HG03571 (cell line): Measurements from ENCODE around the gene PDGFB.

Source experiments
- ATAC-seq: cut with Tn5 transposase; IDR thresholded peaks from one replicate; pipeline ENCODE4 v1.9.1; 2021; ENCODE audit not compliant: unreplicated experiment

Gene PDGFB

GRCh38 chr22:39240831-39241793 lies 3.7 kb downstream of the PDGFB start:
- ATAC-seq: no peak

DNA sequence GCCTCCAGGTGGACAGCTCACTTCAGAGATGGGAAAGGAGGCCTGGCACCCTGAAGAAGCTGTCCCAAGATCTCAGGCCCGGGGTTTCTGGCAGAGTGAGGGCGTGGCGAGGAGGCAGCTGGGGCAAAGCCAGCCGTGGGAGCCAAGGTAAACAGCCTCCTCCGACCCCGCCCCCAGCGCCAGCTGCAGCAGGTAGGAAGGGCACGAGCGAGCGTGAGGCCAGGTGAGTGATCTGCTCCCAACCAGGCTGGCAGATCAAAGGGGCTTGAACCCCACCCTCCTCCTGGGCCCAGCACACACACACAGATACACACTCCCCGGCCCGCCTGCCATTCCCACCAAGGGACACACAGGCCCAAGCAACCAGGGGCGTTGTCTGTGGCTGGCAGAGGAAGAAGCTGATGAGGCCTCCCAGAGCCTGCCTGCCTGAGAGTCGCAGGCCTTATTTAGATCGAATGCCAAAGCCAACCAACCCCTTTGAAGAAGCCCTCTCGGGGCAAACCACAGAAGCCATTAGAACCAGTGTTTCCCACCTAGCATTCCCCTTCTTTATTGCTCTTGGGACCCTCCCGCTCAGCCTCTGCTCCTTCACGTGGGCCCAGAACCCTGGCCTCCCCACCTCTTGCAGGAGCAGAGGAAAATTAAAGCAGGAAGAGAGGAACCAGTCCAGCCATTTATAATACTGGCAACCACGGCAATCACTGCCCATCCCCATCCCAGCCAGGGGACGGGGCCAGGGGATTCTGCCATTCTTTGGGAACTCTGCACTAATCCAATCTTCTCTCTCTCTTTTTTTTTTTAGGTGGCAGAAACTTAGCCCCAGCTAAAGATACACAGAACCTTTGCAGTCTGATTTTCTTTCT lies 5.0 kb downstream of the PDGFB start:
- no peak for ATAC-seq

DNA sequence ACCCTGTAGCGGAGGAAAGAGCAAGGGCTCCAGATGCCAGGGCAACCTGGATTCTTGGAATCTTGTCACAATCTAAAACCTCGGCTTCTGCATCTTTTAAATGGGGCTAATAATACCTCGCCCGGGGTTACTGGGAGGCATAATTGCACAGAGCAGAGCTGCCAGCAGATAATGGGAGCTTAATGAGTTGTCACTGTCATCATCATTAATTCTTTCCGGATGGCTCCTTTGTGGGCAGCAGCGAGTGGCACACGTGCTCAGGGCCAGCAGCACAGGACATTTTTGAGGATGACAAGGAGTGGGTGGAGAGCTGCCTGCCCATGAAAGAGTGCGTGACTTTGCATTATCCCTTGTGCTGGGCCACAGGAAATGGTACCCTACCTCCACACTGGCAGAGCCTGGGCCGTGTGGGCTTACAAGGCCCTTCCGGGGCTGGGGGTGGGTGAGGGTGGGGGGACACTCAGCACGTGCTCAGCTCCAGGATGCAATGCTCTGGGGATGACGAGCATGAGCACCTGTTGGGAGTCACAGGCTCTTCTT lies 5.7 kb downstream of the PDGFB start:
- ATAC-seq: no peak

DNA sequence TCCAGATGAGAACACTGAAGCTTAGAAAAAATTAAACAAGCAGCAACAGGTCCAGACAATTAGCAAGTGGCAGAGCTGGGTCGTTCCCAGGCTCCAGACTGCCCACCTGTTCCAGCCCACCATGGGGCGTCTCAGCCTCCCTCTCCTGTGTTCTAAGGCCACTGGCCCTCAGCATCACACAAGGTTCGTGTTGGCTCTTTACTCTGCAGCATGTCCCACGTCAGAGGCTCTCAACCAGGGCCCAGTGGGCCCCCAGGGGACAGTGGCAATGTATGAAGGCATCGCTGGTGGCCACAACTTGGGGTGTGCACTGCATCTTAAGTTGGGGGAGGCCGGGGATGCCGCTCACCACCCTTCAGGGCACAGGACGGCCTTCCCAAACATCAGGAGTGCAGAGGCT lies 6.2 kb downstream of the PDGFB start:
- ATAC-seq: no peak

DNA sequence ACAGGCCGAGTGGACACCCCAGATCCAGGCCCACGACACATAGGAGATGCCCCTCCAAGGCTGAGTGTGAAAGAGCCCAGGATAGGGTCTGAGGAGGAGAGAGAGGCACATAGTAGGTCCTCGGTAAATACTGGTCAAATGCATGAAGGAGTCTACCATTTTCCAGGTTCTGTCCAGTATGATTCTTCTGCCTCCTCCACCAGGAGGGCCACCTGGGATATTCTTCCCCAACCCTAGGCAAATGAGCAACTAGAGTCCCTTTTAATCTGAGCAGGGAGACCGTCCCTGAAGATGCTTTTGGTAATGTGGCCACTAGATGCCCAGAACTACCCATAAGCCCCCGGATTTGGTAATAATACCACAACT lies 6.7 kb downstream of the PDGFB start:
- no peak for ATAC-seq

DNA sequence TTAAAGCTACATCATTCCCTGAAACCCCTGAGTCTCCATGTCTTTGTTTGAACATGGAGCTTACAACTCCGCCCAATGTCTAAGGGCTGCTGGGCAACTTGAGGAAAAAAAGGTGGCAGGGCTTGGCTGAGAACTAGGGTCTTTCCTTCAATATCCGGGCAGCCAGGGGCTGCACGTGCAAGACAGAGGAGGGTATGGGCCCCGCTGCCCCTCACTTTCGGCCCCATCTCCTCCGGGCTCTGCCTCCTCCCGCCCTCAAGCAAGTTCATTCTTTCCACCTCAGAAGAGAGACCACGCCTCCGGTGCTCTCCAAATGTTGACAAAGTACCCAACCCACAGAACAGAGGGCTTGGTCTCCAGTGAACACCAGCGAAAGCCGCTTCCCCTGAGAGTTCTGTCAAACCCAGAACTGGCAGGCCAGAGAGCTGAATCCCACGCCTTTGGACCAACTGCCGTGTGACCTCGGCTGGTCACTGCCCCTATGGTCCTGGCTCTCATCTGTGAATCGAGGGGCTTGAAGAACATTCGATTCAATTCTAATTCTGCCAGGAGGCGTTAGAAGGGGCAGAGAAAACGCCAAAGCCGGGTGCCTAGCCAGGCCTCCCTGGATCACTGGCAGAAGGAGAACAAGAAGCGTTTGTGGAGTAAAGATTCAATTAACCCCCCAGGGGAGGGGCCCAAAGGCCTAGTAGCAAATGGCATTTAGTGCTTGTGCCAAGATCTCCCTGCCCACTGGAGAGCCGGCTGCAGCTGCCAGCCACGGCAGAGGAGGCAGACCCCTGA lies 7.3 kb downstream of the PDGFB start:
- ATAC-seq: no peak

- no peak for ATAC-seq
Observed at GRCh38 chr22:39236321-39237317, 8.2 kb downstream of the PDGFB start.

DNA sequence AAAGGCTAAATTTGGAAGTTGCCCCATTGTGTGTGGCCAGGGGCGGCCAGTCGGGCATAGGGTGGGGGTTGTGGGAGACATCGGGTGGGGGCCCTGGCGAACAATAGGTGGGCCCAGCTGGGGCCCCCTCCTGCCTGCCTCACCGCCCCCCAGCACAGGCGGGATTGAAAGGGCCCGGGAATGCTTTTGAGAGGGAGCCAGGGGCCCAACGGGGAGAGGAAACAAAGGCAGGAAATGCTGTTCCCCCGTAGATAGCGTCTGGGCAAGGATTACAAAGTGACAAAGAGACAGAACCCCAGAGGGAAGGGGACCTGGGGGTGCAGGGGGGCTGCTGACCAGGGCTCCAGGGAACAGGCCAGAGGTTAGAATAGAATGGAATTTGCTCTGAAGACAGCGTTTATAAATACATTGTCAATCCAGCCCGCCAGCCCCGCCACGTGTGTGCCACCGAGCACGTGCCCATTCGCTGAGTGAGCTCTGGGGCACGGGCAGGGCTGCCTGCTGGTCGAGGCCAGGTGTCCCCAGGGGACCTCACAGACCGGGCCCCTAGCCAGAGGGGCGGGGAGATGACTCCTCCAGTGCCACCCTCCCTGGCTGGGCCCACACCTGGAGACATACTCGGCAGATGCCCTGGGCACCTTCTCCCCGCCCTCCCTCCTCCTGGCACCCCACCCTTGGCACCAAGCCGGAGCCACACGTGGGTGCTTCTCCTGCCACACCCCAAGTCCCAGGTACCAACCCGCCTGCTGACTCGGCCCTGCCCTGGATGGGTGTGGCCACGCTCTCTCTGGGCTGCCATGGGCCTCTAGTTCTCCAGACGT lies 9.7 kb downstream of the PDGFB start:
- no peak for ATAC-seq

DNA sequence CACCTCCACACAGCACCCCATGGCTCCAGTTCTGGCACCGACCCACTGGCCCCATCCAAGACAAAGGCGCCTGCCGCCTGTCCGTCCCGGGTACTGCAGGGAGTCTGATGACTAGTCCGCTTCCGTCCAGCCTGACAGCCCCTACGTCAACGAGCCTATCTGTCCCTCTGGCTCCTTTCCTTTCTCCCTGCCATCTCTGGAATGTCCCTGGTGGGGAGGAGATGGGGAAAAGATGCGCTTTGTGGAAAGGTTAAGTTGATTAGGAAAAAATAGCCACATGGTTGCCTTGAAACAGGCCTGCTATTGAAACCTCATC lies 10.4 kb downstream of the PDGFB start:
- ATAC-seq: no peak

- no peak for ATAC-seq
Observed at GRCh38 chr22:39233710-39234471, 10.9 kb downstream of the PDGFB start.

GRCh38 chr22:39232806-39233709 lies 11.7 kb downstream of the PDGFB start:
- no peak for ATAC-seq

GRCh38 chr22:39232246-39232645 lies 12.5 kb downstream of the PDGFB start:
- no peak for ATAC-seq

GRCh38 chr22:39231197-39231950 lies 13.4 kb downstream of the PDGFB start:
- no peak for ATAC-seq

DNA sequence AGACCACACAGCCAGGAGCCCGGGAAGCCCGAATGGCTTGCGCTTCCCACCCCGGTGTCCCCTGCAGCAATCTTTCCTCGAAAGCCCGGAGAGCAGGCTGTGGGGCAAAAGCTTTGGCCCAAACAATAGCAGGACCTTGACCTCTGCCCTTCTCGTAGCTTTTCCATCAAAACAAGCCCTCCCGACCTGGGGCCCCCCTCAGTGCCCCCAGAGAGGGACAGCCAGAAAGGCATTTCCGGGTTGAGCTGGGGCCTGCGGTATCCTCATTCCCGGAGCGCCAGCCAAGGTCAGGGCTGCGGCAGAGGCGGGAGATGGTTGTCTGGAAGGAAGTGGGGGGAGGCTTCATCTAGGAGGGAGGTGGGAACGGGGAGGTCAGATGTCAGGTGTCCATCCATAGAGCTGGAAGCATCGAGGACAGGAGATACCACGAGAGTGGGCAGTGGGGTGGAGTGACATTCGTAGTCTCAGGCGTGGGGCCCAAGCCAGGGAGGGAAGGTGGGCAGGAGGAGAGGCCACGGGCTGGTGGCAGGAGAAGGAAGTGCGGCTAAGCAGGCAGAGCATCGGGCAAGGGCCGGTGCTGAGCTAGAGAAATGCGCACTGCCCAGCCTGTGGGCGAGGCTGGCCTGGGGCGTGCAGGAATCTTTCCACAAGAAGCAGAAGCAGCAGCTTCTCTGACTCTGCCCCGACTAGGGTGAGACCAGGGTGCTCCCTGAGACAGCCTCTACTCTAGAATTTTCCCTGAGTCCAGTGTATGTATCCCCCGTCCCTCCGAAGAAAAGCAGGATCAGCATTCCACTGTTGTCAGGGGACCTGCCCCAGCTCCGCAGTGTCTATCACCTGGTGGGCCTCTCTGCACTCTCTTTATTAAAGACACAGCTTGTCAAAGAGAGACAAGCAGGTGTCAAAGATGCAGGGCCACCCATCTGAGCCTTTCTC lies 14.3 kb downstream of the PDGFB start:
- ATAC-seq: no peak

- no peak for ATAC-seq
Observed at GRCh38 chr22:39229688-39230260, 15.0 kb downstream of the PDGFB start.
